C4-2B (cell line): ENCODE data around the gene CDKN3.

ENCODE experiments used
- ZFX ChIP-seq: fragments of 450-650 bp; IDR thresholded peaks from 2 replicates; pipeline ENCODE4 v1.6.1; 2017
- TF ChIP-seq, protein P1 (sequence below): fragments of 450-650 bp; conservative IDR thresholded peaks from 2 replicates; pipeline ENCODE4 v1.5.1; 2017; ENCODE audit warnings: mild to moderate bottlenecking

DNA sequence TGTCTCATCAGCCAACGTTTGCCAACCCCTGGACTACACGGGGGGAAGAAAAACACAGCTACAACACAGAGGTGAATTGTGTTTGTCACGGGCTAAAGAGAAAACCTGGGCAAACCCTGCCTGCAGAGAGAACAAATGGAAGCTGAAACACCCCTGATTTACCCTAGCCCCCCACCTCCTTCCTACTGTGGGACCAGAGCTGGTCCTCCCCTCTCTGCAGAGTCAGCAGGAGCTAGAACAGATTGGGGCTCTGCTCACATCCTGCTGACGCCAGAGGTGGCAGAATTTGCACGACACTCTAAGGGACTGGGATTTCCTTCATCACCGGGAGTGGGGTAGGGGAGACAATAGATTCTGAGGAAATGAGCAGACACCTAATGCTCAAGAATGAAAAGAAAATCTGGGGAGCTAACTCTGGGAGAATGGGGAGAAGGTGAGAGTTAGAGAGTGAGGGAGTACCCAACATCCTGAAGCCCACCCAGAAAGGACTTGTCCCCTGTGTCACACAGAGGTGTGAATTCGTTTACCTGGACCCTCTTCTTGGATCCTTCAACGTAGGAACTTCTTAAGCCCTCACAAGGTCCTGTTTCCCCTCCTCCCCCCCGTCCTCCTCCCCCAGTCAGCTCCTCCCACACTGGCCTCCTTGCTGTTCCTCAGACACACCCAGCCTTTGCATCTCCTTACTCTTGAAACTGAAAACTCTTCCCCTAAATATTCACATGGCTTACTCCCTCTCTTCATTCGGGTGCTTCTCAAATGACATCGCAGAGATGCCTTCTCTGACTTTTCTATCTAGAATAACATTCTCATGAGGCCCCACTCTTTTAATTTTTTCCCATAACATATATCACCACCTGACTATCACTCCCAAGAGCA is 26.2 kb upstream of the CDKN3 start:
- TF ChIP-seq, protein P1, sequence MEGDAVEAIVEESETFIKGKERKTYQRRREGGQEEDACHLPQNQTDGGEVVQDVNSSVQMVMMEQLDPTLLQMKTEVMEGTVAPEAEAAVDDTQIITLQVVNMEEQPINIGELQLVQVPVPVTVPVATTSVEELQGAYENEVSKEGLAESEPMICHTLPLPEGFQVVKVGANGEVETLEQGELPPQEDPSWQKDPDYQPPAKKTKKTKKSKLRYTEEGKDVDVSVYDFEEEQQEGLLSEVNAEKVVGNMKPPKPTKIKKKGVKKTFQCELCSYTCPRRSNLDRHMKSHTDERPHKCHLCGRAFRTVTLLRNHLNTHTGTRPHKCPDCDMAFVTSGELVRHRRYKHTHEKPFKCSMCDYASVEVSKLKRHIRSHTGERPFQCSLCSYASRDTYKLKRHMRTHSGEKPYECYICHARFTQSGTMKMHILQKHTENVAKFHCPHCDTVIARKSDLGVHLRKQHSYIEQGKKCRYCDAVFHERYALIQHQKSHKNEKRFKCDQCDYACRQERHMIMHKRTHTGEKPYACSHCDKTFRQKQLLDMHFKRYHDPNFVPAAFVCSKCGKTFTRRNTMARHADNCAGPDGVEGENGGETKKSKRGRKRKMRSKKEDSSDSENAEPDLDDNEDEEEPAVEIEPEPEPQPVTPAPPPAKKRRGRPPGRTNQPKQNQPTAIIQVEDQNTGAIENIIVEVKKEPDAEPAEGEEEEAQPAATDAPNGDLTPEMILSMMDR: no peak
- no peak for TF ChIP-seq ZFX
